Stimulated activated CD4-positive, alpha-beta T cell treated with anti-CD3 and anti-CD28 coated beads, Interleukin-2, amount 100 ng/mL, for 48 hours (primary cell): ENCODE measurements around the gene TCF12.
"Not testable (repeated sequence)": the region's sequence is repeated elsewhere in the genome, so short reads cannot be mapped to it uniquely, and the experiment has no call there.

Experiments used
- DNase-seq, 2 donors: peaks; one replicate each; pipeline ENCODE4 v3.0.0-alpha.2; 2020

Gene TCF12

DNA sequence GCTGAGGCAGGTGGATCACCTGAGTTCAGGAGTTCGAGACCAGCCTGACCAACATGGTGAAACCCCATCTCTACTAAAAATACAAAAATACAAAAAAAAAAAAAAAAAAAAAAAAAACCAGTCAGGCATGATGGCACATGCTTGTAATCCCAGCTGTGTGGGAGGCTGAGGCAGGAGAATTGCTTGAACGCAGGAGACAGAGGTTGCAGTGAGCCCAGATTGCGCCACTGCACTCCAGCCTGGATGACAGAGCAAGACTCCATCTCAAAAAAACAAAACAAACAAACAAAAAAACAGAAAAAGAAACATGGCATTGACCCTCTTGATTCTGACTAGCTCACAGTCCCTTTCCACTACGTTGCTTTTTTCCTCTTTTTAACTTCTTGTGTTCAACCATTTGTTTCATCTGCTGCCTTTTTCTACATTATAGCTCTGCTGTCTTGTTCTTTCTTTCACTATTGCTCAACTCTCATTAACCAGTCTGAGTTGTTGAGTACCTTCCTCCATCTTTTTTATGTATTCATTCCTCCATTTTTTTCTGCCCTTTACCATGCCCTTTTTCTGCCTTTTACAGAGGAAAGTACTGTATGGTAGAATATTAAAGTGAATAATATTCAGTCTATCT, 179.6 kb downstream of the TCF12 start:
- DNase-seq, result not testable (repeated sequence)

DNA sequence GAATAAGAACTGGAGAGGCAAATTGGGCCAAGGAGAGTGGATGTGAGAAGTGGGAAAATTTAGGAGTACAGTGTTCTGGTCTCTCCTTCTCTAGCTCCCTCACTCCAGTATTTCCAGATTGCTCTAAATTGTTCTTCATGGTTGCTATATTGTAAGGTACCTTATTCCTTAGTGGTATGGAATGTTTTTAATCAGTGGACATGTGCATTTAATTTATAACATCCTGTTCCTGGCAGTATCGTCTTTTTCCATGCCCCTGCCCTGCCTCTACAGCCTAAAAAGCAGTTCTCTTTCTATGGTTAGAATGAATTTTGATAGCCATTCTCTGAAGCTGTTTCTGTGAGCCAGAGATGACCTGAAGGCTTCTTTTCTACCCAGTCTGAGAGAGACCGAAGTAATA, 180.5 kb downstream of the TCF12 start:
- DNase-seq, result no peak

DNA sequence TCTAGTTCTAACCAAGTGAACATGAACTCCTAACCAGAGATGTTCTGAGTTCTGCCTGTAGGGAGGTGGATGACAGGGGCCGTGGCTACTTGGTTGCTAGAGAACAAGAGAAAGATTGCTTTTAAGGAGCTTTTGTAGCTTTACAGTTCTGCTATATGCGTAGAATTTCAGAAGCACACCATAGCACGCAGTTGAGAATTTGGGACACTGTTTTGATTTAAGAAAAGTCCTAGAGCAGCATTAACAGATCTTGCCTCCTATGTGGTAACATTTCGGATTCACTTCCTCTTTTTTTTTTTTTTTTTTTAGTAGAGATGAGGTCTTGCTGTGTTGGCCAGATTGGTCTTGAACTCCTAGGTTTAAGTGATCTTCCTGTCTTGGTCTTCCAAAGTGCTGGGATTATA, 181.7 kb downstream of the TCF12 start:
- no peak for DNase-seq

DNA sequence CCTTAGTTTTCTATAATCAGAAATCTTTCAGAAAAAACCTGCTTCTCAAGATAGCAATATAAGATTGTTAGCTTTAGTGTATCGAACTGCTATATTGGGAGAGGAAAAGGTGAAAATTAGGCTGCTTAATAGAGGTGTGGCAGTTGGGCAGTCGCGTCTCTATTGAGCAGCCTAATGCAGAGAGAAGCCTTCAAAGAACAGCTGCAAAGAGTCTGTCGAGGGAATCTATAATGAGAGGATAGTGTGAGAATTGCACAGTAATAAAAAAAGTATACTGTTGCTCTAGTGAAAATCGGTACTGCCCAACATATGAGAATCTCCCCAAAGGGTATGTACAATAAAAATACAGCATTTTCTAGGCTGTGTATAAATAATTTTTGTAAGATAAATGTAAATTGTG, 184.4 kb downstream of the TCF12 start:
- no peak for DNase-seq

DNA sequence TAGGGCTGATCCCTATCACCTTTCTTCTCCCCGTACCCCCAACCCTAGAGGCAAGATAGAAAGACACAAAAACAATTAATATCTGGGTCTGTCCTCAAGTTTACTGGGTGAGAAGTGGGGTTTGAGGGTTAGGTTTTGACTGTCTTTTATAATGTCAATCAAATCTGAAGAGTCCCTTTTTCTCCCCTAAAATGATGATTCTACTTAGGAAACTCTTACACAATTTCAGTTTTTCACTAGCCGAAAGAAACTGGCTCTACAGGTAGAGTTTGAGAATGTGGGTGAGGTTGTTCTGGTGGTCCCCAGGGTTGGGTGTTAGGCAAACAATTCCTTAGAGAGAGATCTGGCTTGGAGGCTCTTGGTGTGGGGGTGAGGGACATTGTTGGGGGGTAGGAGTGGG, 189.9 kb downstream of the TCF12 start:
- DNase-seq, result no peak

DNA sequence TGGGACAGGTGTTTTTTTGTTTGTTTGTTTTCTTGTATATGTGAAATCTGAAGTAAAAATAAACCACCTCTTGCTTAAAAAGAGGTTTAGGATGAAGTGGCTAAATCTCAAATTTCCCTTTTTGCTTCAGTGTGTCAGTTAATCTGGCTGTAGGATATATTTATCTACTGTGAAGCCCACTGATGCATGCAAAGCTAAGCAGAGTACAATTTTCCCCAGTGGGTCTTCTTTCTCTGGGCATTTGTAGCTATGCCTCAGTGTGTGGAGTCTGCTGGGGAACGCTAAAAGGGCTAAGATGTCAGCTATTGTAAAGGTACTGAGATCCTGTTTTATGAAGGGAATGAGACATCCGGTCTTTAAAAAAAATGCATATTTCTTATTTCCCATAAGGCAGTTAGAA, 190.6 kb downstream of the TCF12 start:
- DNase-seq, result no peak

DNA sequence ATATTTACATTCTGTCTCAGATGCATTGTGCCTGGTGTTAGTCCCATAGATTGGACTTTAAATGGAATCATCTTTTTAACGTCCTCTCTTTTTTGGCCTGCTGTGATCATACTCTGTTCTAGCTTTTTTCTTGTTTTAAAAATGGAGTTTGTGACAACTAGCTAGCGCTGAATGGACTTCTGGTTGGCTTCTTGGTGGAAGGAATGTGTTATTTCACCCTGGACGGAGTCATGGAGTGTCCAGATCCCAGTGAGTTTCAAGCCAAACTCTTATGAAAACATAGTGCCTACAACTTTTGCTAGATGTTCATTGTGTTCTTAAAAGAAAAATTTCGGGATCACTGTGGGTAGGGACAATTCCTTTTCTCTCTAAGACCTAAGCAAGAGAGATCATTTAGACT, 192.6 kb downstream of the TCF12 start:
- no peak for DNase-seq

DNA sequence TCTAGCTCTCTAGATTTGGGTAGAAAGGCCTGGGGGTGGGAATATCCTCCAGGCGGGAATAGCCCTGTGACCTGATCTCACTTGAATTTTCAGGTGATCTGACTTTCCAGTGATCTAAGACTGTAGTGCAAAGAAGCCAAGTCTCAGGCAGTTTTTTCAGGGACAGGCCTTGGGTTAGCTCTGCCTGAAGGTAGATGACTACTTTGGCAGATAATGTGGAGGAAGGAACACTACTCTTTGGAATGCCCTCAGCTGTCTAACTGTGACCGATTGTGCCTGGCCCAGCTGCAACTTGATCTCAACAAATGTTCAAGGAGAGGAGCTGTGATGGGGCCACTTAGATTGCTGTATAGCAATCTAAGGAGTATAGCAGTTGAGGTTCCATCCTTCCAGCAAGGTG, 193.7 kb downstream of the TCF12 start:
- no peak for DNase-seq

DNA sequence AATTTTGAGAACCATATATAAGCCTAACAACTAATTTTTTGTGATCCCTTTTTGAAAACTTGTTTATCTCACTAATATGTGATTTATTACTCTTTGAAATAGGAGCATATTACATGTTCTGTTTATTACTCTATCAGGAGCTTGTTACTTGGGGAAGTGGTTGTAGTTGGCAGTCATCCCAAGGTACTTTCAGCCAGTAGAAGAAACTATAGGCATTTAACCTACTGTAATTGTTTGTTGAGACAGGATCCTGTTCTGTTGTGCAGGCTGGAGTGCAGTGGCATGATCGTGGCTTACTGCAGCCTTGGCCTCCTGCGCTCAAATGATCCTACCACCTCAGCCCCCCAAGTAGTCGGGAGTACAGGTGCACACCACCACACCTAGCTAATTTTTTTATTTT, 195.6 kb downstream of the TCF12 start:
- no peak for DNase-seq

DNA sequence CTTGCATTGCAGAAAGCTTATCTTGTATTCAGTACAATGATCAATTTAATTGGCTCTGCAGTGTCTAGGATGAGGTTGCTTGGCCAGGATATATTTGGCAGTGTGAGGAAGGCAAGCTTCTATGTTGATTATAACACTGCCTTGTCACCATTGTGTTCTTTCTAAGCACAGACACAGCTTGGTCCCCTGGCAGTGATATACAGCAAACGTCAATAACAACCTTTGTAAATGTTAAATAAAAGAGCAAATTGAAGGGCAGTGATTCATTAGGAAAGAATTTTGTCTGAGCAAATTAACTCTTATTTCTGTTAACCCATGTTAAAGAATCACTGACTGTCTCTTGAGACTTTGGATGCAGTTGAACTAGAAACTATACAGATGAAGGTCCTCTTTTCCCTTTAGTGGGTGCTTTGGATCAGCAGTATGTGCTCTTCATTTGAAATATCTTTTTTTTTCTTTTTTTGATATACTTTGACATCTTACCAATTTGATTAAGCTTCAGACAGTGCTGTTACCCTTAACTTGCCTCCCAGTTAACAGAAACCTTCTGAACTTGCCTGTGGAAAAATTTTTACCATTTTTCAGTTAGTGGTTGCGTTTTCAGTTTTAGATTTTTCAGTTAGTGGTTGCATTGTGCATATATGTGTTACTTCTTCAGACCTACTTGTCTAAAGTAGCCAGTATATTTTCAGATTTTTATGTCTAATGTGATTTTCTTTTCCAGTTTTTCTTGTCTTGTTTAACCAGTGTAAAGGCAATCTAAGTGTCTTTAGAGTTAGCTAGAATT, 199.8 kb downstream of the TCF12 start:
- DNase-seq, result no peak

DNA sequence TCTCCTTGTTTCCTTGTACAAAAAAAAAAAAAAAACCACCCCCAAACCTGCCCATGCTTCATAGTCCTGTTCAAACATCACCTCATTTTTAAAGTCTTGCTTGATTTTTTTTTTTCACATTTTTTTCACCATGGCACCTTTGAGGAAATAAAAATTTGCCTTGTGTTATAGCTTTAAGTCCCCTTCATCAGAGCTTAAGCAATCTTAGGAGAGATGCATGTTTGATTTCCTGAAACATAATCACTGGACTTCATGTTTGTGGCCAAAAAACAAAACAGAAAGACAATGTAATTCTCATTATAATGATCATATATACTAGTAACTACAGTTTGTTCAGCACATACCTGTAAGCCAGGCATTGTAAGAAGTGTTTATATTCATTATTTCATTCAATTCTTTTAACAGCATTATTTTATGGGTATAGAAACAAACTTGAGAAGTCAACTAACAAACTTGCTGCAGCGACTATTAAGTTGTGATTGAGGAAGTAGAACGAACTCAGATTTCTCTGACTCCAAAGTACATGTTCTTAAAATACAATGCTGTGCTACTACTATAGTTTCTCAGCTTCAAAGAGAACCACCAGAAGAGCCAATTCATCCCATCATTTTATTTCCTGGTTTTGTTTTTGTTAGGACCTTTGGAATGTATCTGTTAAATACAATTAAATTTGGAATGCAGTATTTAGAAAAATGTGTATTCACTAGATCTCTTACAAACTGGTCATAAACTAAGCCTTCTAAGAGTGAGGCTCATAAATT, 203.8 kb downstream of the TCF12 start:
- DNase-seq, result no peak

DNA sequence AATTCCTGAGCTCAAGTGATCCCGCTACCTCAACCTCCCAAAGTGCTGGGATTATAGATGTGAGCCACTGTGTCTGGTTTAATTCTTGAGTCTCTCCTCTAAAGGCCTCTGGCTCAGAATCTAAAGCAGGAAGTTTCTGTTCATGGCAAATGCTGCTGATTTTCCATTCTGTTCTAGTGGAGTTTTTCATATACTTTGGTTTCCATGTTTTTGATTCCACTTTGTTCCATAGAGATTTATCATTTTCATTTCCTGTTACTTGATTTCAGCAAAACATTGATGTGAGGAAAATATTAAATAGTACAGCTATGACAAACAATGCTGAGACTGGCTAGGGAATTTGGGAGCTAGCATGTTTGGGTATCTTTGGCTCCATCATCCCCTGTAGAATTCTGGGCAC, 205.6 kb downstream of the TCF12 start:
- DNase-seq, result no peak

DNA sequence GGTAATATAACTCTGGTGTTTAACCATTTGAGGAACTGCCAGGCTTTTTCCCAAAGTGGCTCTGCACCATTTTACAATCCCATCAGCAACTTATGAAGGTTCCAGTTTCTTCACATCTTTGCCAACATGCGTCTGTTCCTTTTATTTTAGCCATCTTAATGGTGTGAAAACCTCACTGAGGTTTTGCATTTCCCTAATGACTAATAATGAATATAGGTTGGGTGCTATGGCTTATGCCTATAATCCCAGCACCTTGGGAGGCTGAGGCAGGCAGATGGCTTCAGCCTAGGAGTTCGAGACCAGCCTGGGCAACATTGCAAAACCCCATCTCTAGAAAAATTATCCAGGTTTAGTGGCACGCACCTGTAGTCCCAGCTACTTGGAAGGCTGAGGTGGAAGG, 210.6 kb downstream of the TCF12 start:
- DNase-seq, result no peak

DNA sequence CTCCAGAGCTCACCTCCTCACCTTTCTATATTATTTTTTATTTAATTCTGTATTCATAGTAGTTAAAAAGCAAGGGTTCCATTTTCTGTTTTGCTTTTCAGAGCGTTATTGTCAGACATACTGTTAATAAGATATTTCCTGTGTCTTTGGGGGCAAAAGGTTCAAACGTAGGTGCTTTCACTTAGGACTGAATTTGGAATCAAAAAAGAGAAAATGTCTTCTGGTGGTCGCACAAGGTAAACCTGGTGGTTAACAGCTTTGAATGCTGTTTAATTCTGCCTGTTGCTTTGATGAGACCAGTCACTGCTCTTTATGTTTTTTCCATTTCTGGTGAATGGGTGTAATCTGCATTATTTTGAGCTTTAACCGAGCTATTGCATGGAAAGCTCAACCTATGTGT, 212.5 kb downstream of the TCF12 start:
- no peak for DNase-seq

DNA sequence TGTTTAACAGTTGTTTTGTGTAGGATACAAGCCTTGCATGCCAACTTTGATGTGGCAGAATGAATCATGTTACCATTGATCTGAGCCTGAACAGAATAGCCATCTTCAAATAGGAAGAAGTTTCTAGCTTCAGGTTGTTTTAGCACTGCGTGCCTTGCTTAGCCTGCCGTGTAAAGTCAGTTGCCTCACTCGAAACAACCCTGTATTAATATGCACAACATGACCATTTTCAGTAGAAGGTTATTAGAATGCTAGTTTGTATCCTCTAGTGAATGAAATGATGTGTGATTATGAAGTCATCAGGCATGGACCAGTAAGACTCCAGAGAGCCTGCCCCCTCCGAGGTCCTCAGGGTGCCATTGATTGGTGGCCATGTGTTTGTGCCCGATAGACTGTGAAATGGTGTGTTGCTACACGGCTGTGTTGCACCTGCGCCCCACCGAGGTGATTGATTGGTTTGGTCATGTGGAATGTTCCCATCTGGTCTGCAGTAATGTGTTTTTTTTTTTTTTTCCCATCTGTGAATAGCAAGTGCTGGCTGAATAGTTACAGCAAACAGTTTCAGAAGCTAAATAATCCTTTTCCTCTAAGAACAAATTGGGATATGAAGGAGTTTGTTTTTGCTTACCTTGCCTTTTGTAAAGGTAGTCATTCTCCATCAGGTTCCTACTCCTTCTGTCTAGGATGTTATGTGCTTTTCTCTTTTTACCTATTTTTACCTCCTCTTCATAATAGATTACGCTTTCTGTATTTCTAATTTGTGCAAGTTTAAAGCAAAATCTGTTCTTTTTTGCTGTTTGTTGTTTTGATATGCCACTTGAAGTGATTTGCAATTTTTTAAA, 214.9 kb downstream of the TCF12 start:
- no peak for DNase-seq

DNA sequence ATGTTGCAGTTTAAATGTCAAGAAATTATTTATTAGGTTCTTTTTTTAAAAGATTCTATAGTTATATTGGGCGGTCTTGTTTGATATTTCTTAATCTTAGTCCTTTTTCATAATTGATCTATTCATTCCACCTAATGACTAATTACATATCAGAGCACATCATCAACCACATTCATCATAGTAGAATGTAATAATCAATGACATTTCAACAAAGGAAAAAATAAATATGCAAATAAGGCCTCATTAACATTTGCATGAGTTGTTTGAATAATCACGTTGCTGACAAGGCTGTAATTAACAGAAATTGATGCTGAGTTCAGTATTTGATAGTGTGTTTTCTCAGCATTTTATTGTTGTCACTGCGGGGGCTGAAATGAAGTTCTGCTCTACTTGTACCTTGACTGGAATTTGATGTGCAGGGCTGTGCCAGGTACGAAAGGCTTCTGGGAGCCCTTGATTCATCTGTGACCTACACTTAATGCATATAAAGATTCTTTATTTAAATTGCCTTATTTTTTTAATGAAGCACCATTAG, 215.7 kb downstream of the TCF12 start:
- no peak for DNase-seq

DNA sequence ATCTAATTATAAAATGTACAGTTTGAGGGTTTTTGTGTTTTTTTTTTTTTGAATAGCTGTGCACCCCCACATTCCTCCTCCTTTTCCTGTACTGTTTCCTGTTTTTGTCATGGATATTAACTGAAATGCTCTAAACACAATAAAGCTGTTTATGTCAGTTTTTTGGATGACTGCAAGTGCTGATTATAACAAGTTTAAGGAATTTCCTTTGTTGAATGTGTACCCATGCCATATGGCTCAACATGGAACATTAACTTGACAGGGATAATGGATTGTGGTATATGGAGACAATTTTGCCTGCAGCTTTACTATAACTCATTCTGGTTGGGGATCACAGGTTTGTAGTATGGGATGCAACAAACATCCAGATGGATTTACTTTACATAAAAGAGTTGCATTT, 216.4 kb downstream of the TCF12 start:
- no peak for DNase-seq

DNA sequence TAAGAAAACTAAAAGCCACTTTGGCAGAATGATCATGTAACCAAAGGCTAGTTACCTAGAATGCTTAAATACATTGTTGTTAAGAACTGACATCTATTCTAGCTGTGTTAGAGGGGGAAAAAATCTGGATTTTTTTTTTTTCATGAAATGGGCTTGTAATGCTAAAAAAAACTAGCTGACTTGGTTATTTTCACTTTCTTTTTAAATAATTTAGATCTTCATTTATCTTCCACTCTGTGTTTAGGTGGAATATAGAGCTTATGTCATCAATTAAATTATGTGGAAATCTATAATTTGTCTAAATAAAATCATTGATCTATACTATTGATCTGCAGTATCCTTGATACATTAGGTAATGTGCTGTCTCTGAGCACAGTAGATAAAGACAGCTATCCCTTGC, 217.4 kb downstream of the TCF12 start:
- no peak for DNase-seq

DNA sequence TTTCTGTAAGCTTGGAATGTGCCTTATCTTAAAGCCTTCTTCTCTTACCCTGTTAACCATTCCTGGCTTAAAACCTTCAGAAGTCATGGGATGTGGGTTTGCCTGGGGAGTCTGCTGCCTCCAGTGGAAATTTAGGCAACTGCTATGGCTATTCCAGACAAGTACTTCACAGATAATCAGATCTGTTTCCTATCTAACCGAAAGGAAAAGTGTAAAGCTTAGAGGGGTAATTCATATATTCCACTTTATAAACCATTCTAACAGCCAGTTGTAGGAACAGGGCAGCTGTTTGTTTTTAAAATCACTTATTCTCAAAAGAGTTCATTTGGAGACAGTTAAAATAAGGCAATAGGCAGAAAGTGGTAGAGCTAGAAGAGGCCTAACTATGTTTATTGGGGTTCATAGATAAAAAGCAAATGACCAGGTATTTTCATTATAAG, 219.9 kb downstream of the TCF12 start:
- DNase-seq, result no peak

DNA sequence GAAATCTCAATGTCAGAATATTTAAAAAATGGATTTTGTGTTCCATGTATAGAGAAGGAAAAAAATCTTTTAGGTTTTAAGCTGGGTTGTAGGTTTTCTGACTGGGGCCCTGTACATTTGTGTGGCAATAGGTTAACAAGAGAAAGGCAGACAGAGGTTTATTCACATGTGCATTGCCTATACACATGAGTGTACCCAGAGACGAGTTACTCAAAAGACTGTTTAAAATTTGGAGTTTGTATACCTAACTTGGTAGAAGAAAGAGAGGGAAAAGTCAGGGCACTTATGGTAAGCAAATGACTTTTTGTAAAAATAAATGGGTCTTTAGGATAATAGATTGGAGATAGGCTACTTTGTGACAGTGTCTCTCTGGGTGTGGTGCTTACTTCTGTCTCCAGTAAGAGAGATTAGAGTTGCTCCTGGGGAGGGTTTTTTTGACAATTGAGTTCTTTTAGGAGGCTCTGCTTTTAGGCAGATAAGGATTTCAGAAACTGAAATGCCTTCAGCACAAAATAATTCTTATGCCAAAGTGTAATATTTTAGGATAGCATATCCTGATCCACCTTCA, 225.2 kb downstream of the TCF12 start:
- no peak for DNase-seq

DNA sequence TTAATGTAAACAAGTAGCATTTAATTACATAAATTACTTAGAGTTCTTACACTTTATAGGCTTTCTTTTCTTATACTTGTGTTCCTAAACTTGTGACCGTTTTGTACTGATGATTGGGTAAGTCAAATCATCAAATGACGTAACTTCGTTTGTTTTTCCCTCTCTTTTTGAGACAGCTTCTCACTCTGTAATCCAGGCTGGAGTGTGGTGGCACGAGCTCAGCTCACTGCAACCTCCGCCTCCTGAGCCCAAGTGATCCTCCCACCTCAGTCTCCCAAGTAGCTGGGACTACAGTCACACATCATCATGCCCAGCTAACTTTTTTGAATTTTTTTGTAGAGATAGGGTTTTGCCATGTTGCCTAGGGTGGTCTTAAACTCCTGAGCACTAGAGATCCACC, 226.0 kb downstream of the TCF12 start:
- no peak for DNase-seq

DNA sequence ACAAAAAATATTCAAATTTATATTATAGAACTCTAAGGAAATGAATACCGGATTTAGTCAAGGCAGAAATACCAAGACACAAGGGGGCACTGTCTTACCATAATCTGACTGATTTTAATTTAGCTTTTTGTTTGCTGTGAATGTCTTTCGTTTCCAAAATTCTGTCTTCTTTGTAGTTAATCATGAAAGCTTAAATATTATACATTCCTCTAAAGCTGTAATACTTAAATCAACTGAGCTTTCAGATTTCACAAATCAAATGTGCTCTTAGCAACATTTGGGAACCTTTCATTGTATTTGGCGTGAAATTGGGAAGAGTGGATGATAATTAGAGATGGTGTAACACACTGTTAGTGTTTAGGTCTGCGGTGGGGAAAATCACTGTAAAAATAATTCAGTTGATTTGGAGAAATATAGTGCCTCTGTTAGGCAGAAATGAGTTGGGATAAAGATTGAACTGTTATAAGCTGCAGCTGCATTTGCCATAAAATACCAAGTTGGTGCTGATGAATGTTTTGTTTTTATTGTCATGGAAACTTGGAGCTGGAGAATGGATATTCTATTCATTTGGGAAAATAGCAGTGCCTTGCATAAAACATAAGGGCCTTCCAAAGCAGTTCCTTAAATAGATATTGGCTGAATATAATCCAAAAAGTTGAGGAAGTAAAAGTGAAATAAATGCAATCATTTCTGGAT, 228.2 kb downstream of the TCF12 start:
- DNase-seq, result no peak
